ENCODE data around the gene DACT1. TPM values are rescaled to one million over a fixed set of nuclear protein-coding genes. Genes with fewer than 3 reads are reported as not detected.

DACT1 gene
- total RNA-seq, 1 donor from 2014 or later: 5.5 TPM

GRCh38 chr14:58629281-58629680 lies 8.5 kb upstream of the DACT1 start:
- Mint-ChIP-seq H3K36me3 (ENCODE audit: insufficient read depth) (no peaks in the 10 kb centered on the region), H3K27ac (no peak overlapping the region), H3K4me1 (ENCODE audit: low read depth) (no peaks in the 10 kb centered on the region), H3K27me3 (peaks cover 36% of the 10 kb centered on the region), H3K9me3 (ENCODE audit: low read depth) (no peaks in the 10 kb centered on the region), H3K4me3 (ENCODE audit: low read depth) (no peak overlapping the region)
- no peak for DNase-seq (ENCODE audit: low spot score, unreplicated experiment)
- no peak for TF ChIP-seq CTCF (IDR thresholded peaks at IDR 0.05; ENCODE audit: unreplicated experiment)

GRCh38 chr14:58631732-58632131 lies 6.0 kb upstream of the DACT1 start:
- no peaks in the 10 kb centered on the region for H3K36me3 Mint-ChIP-seq (ENCODE audit: insufficient read depth)
- no peak overlapping the region for H3K27ac Mint-ChIP-seq
- peaks cover 13% of the 10 kb centered on the region for H3K4me1 Mint-ChIP-seq (ENCODE audit: low read depth)
- H3K4me3 Mint-ChIP-seq (ENCODE audit: low read depth): no peak overlapping the region
- DNase-seq (ENCODE audit: low spot score, unreplicated experiment): no peak
- H3K9me3 Mint-ChIP-seq (ENCODE audit: low read depth): no peaks in the 10 kb centered on the region
- H3K27me3 Mint-ChIP-seq: peaks cover 41% of the 10 kb centered on the region
- TF ChIP-seq CTCF (IDR thresholded peaks at IDR 0.05; ENCODE audit: unreplicated experiment): no peak

- no peak overlapping the region for H3K4me3 Mint-ChIP-seq (ENCODE audit: low read depth)
- H3K9me3 Mint-ChIP-seq (ENCODE audit: low read depth): no peaks in the 10 kb centered on the region
- no peak for DNase-seq (ENCODE audit: low spot score, unreplicated experiment)
- peaks cover 18% of the 10 kb centered on the region for H3K4me1 Mint-ChIP-seq (ENCODE audit: low read depth)
- no peak for TF ChIP-seq CTCF (IDR thresholded peaks at IDR 0.05; ENCODE audit: unreplicated experiment)
- H3K27ac Mint-ChIP-seq: no peak overlapping the region
- H3K27me3 Mint-ChIP-seq: peaks cover 43% of the 10 kb centered on the region
- no peaks in the 10 kb centered on the region for H3K36me3 Mint-ChIP-seq (ENCODE audit: insufficient read depth)
These were observed 3.9 kb upstream of the DACT1 start for GRCh38 chr14:58633831-58634230.

GRCh38 chr14:58634406-58635090 lies 3.2 kb upstream of the DACT1 start:
- peaks cover 25% of the 10 kb centered on the region for H3K4me1 Mint-ChIP-seq (ENCODE audit: low read depth)
- peaks cover 43% of the 10 kb centered on the region for H3K27me3 Mint-ChIP-seq
- no peaks in the 10 kb centered on the region for H3K36me3 Mint-ChIP-seq (ENCODE audit: insufficient read depth)

More at GRCh38 chr14:58634406-58635090, 3.2 kb upstream of the DACT1 start:
- H3K27ac Mint-ChIP-seq: no peak overlapping the region
- no peaks in the 10 kb centered on the region for H3K9me3 Mint-ChIP-seq (ENCODE audit: low read depth)
- no peak overlapping the region for H3K4me3 Mint-ChIP-seq (ENCODE audit: low read depth)
- DNase-seq (ENCODE audit: low spot score, unreplicated experiment): no peak
- no peak for TF ChIP-seq CTCF (IDR thresholded peaks at IDR 0.05; ENCODE audit: unreplicated experiment)

Data from progenitor cell of endocrine pancreas (in vitro differentiated cells).